Medulla oblongata (tissue), 1 donor: ENCODE measurements around the gene ELMO1.

Experiments
- DNase-seq: peaks from one replicate; pipeline ENCODE4 v3.0.0-alpha.2; 2015; ENCODE audit errors: extremely low spot score

ELMO1 gene

GRCh38 chr7:36840904-36841303 is 607.8 kb downstream of the ELMO1 start:
- no peak for DNase-seq

- DNase-seq: no peak
Observed at GRCh38 chr7:36838616-36839225, 609.9 kb downstream of the ELMO1 start.

GRCh38 chr7:36831049-36831448 is 617.6 kb downstream of the ELMO1 start:
- DNase-seq: no peak

GRCh38 chr7:36827726-36828703 is 620.6 kb downstream of the ELMO1 start:
- DNase-seq: no peak

GRCh38 chr7:36825501-36825900 is 623.2 kb downstream of the ELMO1 start:
- DNase-seq: no peak

- no peak for DNase-seq
Observed at GRCh38 chr7:36823353-36823752, 625.3 kb downstream of the ELMO1 start.

GRCh38 chr7:36821617-36822016 is 627.0 kb downstream of the ELMO1 start:
- DNase-seq: no peak

- no peak for DNase-seq
Observed at GRCh38 chr7:36820527-36821170, 628.0 kb downstream of the ELMO1 start.

- DNase-seq: no peak
Observed at GRCh38 chr7:36819639-36820038, 629.0 kb downstream of the ELMO1 start.

- DNase-seq: no peak
Observed at GRCh38 chr7:36814311-36814710, 634.4 kb downstream of the ELMO1 start.

- DNase-seq: no peak
Observed at GRCh38 chr7:36811807-36812206, 636.9 kb downstream of the ELMO1 start.

- DNase-seq: no peak
Observed at GRCh38 chr7:36810489-36810888, 638.2 kb downstream of the ELMO1 start.

GRCh38 chr7:36810032-36810431 is 638.6 kb downstream of the ELMO1 start:
- no peak for DNase-seq

GRCh38 chr7:36809510-36809909 is 639.2 kb downstream of the ELMO1 start:
- DNase-seq: no peak

- DNase-seq: no peak
Observed at GRCh38 chr7:36809086-36809485, 639.6 kb downstream of the ELMO1 start.

GRCh38 chr7:36806891-36807290 is 641.8 kb downstream of the ELMO1 start:
- DNase-seq: no peak
